ENCODE results near the gene ENO1. TPM values are rescaled to one million over a fixed set of nuclear protein-coding genes. Genes with fewer than 3 reads are reported as not detected.

ENO1 gene
- total and polyA plus RNA-seq, 9 of the 15 experiments (the other 6 are each of a cell fraction or from before 2014, with no cell fraction given): 2,249 to 7,472 (median 2,868) TPM

GRCh38 chr1:8816264-8816663 is 62.2 kb downstream of the ENO1 start:
- 0% methylated on average over 3 of the region's 3 CpGs for WGBS (ENCODE audit: insufficient coverage, low coverage, missing lambda C conversion rate)
- no peaks in the 10 kb centered on the region for H3K36me3 ChIP-seq (ENCODE audit: control insufficient read depth, insufficient read depth, low read length)
- H3K4me1 ChIP-seq (replicated peaks in 1 of 2; ENCODE audit: control insufficient read depth in 2 of 2, insufficient read depth in 2 of 2, low read length in 2 of 2): peaks cover 7 to 16% of the 10 kb centered on the region in 2 experiments
- peak overlapping the region; percentile 88 for H3K27ac ChIP-seq (ENCODE audit: extremely low read depth, low read depth, low read length)
- peak; percentile 55 for FAIRE-seq
- CTCF ChIA-PET (ENCODE audit: low intra/inter-chr PET ratio): no interaction called here
- peak in 1 of 4 experiments; percentile 52 for DNase-seq (ENCODE audit: extremely low read depth in 1 of 4, low spot score in 3 of 4)
- ATAC-seq: peak; percentile 8; the same call in 1 of the 3 replicates
- BruUV-seq (replicated peaks): no TSS peak
- H3K79me2 ChIP-seq (ENCODE audit: control insufficient read depth, insufficient read depth, low read length): peaks cover 61% of the 10 kb centered on the region
- H3K9ac ChIP-seq (ENCODE audit: insufficient read depth in 1 of 2, low read depth in 2 of 2, low read length in 2 of 2): peak overlapping the region in 1 of 2 experiments; percentile 86; a peak in 2 of 4 replicates
- intact Hi-C loops (cut with micrococcal nuclease): loop anchor here (1.0 kb wide), 1 partner anchor 33 kb away; no protein-coding TSS in a partner anchor
- POLR2A ChIA-PET: interaction anchor here (0.6 to 1.7 kb wide), 8 partner anchors 12 to 52 kb away, joined by 3 to 25 read pairs (median 4); no protein-coding TSS in a partner anchor
- no peaks in the 10 kb centered on the region for H3K27me3 ChIP-seq (ENCODE audit: control insufficient read depth in 2 of 2, insufficient read depth in 2 of 2, low read length in 2 of 2)
- peak overlapping the region; percentile 74; the same call in 1 of the 2 replicates for H2AFZ ChIP-seq (ENCODE audit: low read depth, low read length)
- H3K9me3 ChIP-seq (replicated peaks; ENCODE audit: control insufficient read depth, insufficient read depth, low read depth, low read length): no peaks in the 10 kb centered on the region
- no peaks in the 10 kb centered on the region for H3K9me1 ChIP-seq (ENCODE audit: control insufficient read depth, insufficient read depth, low read length)
- H4K20me1 ChIP-seq (replicated peaks; ENCODE audit: control insufficient read depth, insufficient read depth, low read length): peaks cover 12% of the 10 kb centered on the region
- H3K4me3 ChIP-seq: peak overlapping the region; percentile 82
- H3K4me2 ChIP-seq (ENCODE audit: insufficient read depth, low read length): peak overlapping the region; percentile 85
- in situ Hi-C loops (cut with MboI): no loop called here
- TF ChIP-seq PBX2 (CRISPR knock-in tag; IDR thresholded peaks at IDR 0.05; ENCODE audit: low read depth): no peak
- peak; percentile 68; the same call in 1 of the 2 replicates for TF ChIP-seq PBX2 (tag; conservative IDR thresholded peaks at IDR 0.05; ENCODE audit: low read depth)
- TF ChIP-seq ZNF75A (CRISPR knock-in tag; IDR thresholded peaks at IDR 0.05): no peak
- peak; percentile 44 to 65 for TF ChIP-seq MNT (conservative IDR thresholded peaks at IDR 0.05)
- TF ChIP-seq KDM1A (IDR thresholded peaks at IDR 0.05): no peak
- no peak for TF ChIP-seq TAF9B (IDR thresholded peaks at IDR 0.05; ENCODE audit: partially characterized antibody)
- no peak for TF ChIP-seq ASH1L (IDR thresholded peaks at IDR 0.05; ENCODE audit: borderline replicate concordance, low read depth, partially characterized antibody)
- TF ChIP-seq HIVEP1 (CRISPR knock-in tag; IDR thresholded peaks at IDR 0.05): no peak
- TF ChIP-seq U2AF2 (optimal IDR thresholded peaks at IDR 0.05; ENCODE audit: low read depth, low read length): no peak
